SHP77 (cell line): ENCODE results near the gene MB21D2.

ENCODE experiments used
- DNase-seq, 2 experiments: peaks; one replicate each; lab custom pipeline; 2025; lab: John Stamatoyannopoulos, UW

Gene MB21D2

GRCh38 chr3:192923731-192924130 is 6.1 kb upstream of the MB21D2 start:
- DNase-seq: no peak

GRCh38 chr3:192921793-192922192 is 4.1 kb upstream of the MB21D2 start:
- DNase-seq: no peak

GRCh38 chr3:192920411-192920810 is 2.8 kb upstream of the MB21D2 start:
- DNase-seq: no peak

GRCh38 chr3:192919901-192920300 is 2.2 kb upstream of the MB21D2 start:
- no peak for DNase-seq

GRCh38 chr3:192918275-192918588 is 576 bp upstream of the MB21D2 start:
- DNase-seq: no peak

GRCh38 chr3:192917028-192917403 is 640 bp downstream of the MB21D2 start:
- peak; percentile 44 for DNase-seq

GRCh38 chr3:192916371-192917027 is 1.2 kb downstream of the MB21D2 start:
- no peak for DNase-seq

- DNase-seq: no peak
These were observed 1.9 kb downstream of the MB21D2 start for GRCh38 chr3:192915722-192916121.

GRCh38 chr3:192915304-192915703 is 2.4 kb downstream of the MB21D2 start:
- DNase-seq: peak in 1 of 2 experiments; percentile 39

- DNase-seq: no peak
These were observed 2.8 kb downstream of the MB21D2 start for GRCh38 chr3:192914848-192915247.

GRCh38 chr3:192913540-192913939 is 4.1 kb downstream of the MB21D2 start:
- DNase-seq: no peak

GRCh38 chr3:192911293-192911692 is 6.4 kb downstream of the MB21D2 start:
- no peak for DNase-seq

- no peak for DNase-seq
These were observed 9.9 kb downstream of the MB21D2 start for GRCh38 chr3:192907784-192908183.

GRCh38 chr3:192906940-192907339 is 10.7 kb downstream of the MB21D2 start:
- no peak for DNase-seq

GRCh38 chr3:192905980-192906678 is 11.5 kb downstream of the MB21D2 start:
- DNase-seq: no peak

GRCh38 chr3:192904632-192905289 is 12.9 kb downstream of the MB21D2 start:
- peak in 1 of 2 experiments; percentile 32 for DNase-seq

GRCh38 chr3:192902549-192902948 is 15.1 kb downstream of the MB21D2 start:
- no peak for DNase-seq

- no peak for DNase-seq
These were observed 16.2 kb downstream of the MB21D2 start for GRCh38 chr3:192901435-192901834.

- no peak for DNase-seq
These were observed 18.1 kb downstream of the MB21D2 start for GRCh38 chr3:192899540-192899982.

GRCh38 chr3:192897005-192897404 is 20.7 kb downstream of the MB21D2 start:
- DNase-seq: no peak

GRCh38 chr3:192896208-192896607 is 21.4 kb downstream of the MB21D2 start:
- no peak for DNase-seq

GRCh38 chr3:192894676-192895075 is 23.0 kb downstream of the MB21D2 start:
- no peak for DNase-seq

- DNase-seq: no peak
These were observed 24.5 kb downstream of the MB21D2 start for GRCh38 chr3:192892981-192893700.
